Activated CD8-positive, alpha-beta T cell treated with anti-CD3 and anti-CD28 coated beads, Interleukin-2, amount 10 ng/mL, durations not matched to agents 7 days and 5 days (primary cell): ENCODE results near the gene GSC2. TPM values are rescaled to one million over a fixed set of nuclear protein-coding genes. Genes with fewer than 3 reads are reported as not detected.

ENCODE experiments used
- ATAC-seq: fragments of 150-1000 bp; cut with Tn5 transposase; one replicate; pipeline ENCODE4 v1.10.0; 2021; ENCODE audit warnings: moderate library complexity
- CTCF ChIA-PET: fragments of 350-600 bp; sonication (Branson Sonifier 250); formaldehyde crosslinking; loops from one replicate; lab custom pipeline; 2021; ENCODE audit warnings: antibody characterized with exemption; lab: Charles Lee
- POLR2A ChIA-PET: fragments of 350-600 bp; sonication (Branson Sonifier 250); formaldehyde crosslinking; loops from one replicate; lab custom pipeline; 2021; ENCODE audit warnings: antibody characterized with exemption; lab: Charles Lee
- DNase-seq: peaks from one replicate; pipeline ENCODE4 v3.0.0-alpha.2; 2020
- H3K27ac Mint-ChIP-seq: one replicate; pipeline ENCODE4 v1.8.0; 2021; ENCODE audit warnings: mild to moderate bottlenecking, mixed read lengths
- H3K27me3 Mint-ChIP-seq: one replicate; pipeline ENCODE4 v1.8.0; 2021; ENCODE audit warnings: low read depth, mixed read lengths
- H3K36me3 Mint-ChIP-seq: one replicate; pipeline ENCODE4 v1.8.0; 2021; ENCODE audit warnings: low read depth, mixed read lengths
- H3K4me1 Mint-ChIP-seq: one replicate; pipeline ENCODE4 v1.8.0; 2021; ENCODE audit warnings: low read depth, mixed read lengths
- H3K4me3 Mint-ChIP-seq: one replicate; pipeline ENCODE4 v1.8.0; 2021; ENCODE audit warnings: mild to moderate bottlenecking, mixed read lengths
- H3K9me3 Mint-ChIP-seq: one replicate; pipeline ENCODE4 v1.8.0; 2022; ENCODE audit warnings: mixed read lengths; ENCODE audit not compliant: insufficient read depth
- total RNA-seq, 2 experiments: library from RNA; stranded (reverse); gene quantifications; one replicate each; pipeline ENCODE4 v1.2.3, GENCODE V29; 2021

The GSC2 gene
- total RNA-seq, 2 experiments from 2014 or later = not detected

GRCh38 chr22:19097518-19097917 lies 52.6 kb downstream of the GSC2 start:
- H3K27me3 Mint-ChIP-seq = no peaks in the 10 kb centered on the region
- no peak overlapping the region for H3K4me3 Mint-ChIP-seq
- DNase-seq = no peak
- ChIA-PET POLR2A (no interaction called here), CTCF (no interaction called here)
- H3K9me3 Mint-ChIP-seq = no peaks in the 10 kb centered on the region
- no peak for ATAC-seq
- peaks cover 17% of the 10 kb centered on the region for H3K36me3 Mint-ChIP-seq
- peaks cover 2% of the 10 kb centered on the region for H3K4me1 Mint-ChIP-seq
- H3K27ac Mint-ChIP-seq = no peak overlapping the region

Other genes with a start within 250 kb of the GSC2 start
- gene DGCR6, start 244.0 kb downstream of the GSC2 start, total RNA-seq = 1 to 10 TPM; 1.2 to 1.3 TPM
- not detected for gene PRODH, start 214.0 kb downstream of the GSC2 start, total RNA-seq
- 10 to 100 TPM; 30.5 to 34.2 TPM for gene DGCR2, start 27.9 kb downstream of the GSC2 start, total RNA-seq
- not detected for gene TSSK2, start 19.0 kb downstream of the GSC2 start, total RNA-seq
- 10 to 100 TPM; 18.8 to 19.6 TPM for gene ESS2, start 5.6 kb downstream of the GSC2 start, total RNA-seq
- 10 to 100 TPM; 69.1 to 73.0 TPM for gene SLC25A1, start 28.4 kb upstream of the GSC2 start, total RNA-seq
- under 1 TPM; 0.44 to 0.58 TPM for gene CLTCL1, start 141.4 kb upstream of the GSC2 start, total RNA-seq